GDM1 (cell line): Measurements from ENCODE around the gene OR1A2.
"Not testable (repeated sequence)": the region's sequence is repeated elsewhere in the genome, so short reads cannot be mapped to it uniquely, and the experiment has no call there.

Source experiments
- DNase-seq: peaks from one replicate; lab custom pipeline; 2025; lab: John Stamatoyannopoulos, UW

Gene OR1A2, protein sequence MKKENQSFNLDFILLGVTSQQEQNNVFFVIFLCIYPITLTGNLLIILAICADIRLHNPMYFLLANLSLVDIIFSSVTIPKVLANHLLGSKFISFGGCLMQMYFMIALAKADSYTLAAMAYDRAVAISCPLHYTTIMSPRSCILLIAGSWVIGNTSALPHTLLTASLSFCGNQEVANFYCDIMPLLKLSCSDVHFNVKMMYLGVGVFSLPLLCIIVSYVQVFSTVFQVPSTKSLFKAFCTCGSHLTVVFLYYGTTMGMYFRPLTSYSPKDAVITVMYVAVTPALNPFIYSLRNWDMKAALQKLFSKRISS

DNA sequence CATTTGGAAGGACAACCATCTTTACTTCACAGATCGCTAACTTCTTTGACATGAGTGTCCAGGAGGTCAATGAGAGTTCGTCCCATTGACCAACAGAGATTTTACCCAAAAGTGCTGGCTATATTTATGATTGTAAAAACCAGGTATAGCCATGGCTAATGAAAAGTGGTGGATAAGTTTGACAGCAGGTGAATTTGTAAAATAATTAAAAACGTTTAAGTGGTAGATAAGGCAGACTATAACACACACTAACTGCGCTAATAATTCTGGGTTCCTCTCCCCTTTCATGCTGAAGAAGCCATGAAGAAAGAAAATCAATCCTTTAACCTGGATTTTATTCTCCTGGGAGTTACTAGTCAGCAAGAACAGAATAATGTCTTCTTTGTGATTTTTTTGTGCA lies at the start of gene OR1A2:
Gene OR1A2, plus strand, starts transcription at position 301 of the 400 bp plus-strand sequence. Its CDS starts 0 bp downstream, at position 301.
- no peak for DNase-seq

DNA sequence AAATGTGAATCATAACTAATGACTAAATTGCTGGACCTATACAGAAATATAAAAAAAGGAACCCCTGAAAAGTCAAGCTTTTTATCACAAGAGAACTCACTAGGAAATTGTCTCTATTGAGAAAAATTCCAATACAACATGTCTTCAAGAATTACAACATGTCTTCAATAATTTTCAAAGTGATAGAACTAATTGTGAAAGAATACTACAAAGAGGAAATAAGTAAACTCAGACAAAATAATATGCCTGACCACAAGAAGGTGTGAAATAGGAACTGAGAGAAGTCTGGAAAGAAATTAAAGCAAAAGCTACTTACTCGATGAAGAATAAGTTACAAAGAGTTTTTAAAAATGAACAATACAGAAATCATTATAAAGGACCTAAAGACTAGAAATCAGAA lies 40.1 kb upstream of the OR1A2 start:
- no peak for DNase-seq

DNA sequence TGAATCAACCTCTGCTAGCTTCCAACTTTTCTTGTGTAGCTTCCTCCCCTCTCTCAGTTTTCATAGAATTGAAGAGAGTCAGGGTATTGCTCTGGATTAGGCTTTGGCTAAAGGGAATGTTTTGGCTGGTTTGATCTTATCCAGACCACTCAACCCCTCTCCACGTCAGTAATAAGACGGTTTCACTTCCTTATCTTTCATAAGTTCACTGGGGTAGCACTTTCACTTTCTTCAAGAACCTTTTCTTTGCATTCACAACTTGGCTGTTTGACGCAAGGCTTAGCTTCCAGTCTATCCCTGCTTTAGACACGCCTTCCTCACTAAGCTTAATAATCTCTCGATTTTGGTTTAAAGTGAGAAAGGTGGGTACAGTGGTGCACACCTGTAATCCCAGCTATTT lies 29.7 kb upstream of the OR1A2 start:
- DNase-seq, result no peak

DNA sequence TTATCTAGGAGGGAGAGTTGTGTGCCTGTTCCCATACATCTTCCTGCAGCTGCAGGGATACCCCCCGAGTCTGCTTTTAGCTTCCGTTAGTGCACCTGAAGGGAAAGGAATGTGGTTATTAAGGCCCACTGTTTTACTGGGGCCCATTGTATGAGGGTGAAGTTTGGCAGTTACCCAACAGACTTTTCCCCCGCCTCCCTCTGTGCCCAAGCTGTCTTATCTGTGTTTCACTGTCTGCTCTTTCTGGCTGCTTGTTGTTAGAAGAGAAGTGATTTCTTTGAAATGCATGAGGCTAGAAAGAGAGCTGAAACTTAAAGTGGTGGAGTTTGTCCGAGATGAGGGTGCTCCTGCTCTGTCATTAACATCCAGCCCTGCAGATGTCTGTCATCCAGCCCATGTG lies 7.4 kb upstream of the OR1A2 start:
- DNase-seq, result no peak

DNA sequence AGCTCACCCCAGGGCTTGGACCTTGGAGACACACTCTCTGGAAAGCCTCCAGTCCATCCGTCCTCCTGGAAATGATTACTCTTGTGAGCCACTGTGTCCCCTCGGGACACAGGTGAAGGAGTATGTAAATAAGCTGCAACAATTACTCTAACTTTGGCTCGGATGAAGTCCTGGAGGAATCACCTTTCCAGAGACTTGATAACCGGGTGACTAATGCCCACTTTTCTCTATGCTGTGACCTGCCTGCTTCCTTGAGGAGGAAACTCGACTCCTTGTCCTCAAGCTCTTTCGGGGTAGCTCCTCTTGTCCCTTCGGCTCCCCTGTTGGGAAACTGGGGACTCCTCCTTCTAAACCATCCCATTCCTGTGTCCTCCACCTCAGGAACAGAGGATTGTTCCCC lies 10.0 kb downstream of the OR1A2 start, which contains the start of gene OR1A1:
Gene OR1A1, plus strand, starts transcription at position 301 of the 400 bp plus-strand sequence. CDS start 7,954 bp downstream, outside the sequence.
- no peak for DNase-seq

DNA sequence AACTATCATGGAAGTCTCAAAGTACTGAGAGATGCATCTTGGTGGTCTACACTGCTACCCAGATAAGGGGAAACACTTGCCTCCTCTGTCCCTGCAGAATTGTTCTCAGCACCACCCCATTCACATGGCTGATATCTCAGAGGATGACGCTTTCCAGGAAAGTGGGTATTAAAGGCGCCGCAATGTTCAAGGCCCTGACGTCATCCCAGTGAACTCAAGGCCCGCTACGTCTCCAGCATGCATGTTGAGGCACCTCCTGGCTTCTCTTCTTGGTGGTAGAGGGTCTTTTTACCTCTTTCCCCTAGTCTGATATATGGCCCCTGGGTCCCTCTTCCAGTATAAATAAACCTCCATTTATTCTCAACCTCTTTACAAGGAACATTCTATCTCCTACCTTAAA lies 11.2 kb downstream of the OR1A2 start:
- no peak for DNase-seq

DNA sequence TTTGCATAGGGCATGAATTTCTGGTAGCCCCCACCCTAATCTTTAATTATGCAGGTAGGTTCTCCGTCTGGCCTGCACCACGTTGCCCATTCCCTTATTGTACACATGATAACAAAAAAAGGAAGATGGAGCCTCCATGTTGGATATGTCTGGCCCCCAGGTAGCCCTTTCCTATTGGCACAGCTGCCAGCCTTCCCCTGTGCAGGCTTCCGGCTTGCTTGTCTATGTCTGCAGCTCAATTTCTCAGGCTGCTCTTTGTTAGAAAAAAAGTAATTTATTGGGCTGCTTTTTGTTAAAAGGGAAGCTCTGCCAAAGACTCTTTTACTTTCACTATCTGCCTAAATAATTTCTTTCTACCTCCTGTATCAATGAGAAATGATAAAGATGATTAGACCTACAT lies 15.7 kb downstream of the OR1A2 start:
- DNase-seq, result no peak

DNA sequence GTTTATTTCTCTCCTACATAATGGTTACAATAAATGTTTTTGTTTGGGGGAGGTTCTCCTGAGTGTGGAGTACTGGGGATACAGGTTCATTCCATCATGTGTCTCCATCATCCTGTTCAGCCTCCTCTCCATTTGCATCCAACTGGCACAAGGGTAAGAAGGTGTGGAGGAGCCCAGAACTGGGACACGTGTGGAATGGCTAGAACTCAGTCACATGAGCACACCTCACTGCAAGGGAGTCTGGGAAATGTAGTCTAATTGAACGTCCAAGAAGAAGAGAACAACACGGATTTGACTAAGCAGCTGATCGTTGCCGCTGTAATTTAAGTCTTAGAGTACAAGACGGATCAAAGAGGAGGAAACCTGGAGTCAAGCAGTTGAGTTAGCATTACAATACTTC lies 16.3 kb downstream of the OR1A2 start:
- DNase-seq, result no peak

DNA sequence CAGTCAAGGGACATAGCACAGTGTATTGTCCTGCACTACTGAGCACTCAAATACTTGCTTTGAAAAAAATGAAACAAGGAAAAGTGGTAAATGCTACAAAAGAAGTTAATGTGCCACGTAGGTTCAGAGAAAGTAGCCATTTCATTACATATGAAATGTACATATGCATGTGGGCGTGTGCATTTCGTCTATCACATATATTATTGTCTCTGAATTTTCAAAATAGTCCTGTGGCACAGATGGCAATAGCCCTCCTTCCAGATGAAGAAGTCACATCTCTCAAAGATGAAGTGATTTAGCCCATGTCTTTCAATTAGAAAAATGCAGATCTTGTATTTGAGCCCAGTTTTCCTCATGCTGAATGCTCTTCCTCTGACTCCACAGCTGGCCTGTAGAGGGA lies 22.7 kb downstream of the OR1A2 start:
- not testable (repeated sequence) for DNase-seq

DNA sequence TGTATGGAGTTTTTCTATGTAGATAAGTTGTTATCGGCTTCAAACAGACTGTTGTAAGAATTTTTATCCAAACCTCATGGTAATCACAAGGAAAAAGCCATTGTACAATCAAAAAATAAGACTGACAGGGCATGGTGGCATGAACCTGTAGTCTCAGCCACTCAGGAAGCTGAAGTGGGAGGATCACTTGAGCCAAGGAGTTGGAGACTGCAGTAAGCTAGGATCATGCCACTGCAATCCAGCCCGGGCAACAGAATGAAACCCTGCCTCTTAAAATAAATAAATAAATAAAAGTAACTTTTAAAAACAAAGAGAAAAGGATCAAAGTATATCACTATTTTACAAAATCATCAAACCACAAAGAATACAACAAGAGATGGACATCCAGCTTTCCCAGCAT lies 24.5 kb downstream of the OR1A2 start:
- no peak for DNase-seq

DNA sequence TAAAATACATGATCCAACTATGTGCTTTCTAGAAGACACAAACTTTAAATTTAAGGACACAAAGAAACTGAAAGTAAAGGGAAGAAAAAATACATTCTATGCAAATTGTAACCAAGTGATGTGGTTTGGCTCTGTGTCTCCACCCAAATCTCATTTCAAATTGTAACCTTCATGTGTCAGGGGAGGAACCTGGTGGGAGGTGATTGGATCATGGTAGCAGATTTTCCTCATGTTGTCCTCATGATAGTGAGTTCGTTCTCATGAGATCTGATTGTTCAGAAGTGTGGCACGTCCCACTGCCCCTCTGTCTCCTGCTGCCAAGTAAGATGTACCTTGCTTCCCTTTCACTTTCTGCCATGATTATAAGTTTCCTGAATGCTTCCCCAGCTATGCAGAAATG lies 25.2 kb downstream of the OR1A2 start:
- DNase-seq, result no peak

DNA sequence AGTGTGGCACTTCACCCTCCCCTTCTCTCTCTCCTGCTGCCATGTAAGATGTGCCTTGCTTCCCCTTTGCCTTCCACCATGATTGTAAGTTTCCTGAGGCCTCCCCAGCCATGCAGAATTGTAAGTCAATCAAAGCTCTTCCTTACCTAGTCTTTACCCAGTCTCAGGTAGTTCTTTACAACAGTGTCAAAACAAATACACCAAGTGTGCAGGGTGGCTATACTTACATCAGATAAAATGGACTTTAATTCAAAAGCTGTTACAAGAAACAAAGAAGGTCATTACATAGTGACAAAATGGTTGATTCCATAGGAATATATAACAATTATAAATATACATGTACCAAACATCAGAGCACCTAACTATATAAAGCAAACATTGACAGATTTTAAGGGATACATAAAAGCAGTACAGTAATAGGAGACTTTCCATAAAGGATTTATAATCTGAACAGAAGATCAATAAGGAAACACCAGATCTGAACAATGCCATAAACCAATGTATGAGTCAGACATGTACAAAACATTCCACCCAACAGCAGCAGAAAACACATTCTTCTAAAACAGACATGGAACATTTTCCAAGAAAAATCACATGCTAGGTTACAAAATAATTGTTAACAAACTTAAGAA lies 27.5 kb downstream of the OR1A2 start:
- DNase-seq, result not testable (repeated sequence)

DNA sequence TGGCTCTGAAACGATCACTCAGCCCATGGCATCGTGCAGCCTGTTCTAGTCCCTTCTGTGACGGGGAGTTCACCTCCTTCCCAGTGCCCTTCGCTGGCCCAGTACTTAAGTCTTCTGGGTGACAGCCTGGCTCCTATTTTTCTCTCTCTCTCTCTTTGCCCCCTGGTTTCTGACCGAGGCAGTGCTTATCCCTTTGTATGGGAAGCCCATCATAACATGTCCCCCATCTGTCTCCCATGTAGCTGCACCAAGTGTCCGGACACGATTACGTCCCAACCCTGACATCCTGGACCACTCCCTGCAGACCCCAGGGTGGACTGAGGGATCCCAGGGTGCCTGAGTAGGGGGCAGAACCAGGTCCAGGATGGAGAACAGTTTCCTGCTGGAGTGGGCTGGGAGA lies 35.0 kb downstream of the OR1A2 start:
- not testable (repeated sequence) for DNase-seq

DNA sequence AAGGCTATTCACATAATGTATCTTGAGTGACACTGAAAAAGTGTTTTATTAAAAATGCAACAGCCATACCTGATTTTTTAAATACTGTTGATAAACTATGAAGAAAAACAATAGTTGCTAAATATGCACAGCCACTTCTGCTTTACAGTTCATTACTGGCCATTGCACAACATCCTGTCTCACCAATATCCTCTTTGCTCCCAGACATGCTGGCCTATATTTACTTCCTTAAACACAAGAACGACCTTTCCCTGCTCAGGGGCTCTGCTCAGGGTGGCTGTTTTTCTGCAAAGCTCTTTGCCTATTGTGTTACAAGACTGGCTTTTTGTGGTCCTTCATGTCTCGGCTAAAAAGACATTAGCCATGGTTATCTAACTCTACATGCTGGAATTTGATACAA lies 41.4 kb downstream of the OR1A2 start:
- DNase-seq, result peak; percentile 61

DNA sequence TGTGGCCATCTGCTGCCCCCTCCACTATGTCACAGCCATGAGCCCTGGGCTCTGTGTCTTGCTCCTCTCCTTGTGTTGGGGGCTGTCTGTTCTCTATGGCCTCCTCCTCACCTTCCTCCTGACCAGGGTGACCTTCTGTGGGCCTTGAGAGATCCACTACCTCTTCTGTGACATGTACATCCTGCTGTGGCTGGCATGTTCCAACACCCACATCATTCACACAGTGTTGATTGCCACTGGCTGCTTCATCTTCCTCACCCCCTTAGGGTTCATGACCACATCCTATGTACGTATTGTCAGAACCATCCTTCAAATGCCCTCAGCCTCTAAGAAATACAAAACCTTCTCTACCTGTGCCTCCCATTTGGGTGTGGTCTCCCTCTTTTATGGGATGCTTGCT lies 43.7 kb downstream of the OR1A2 start:
- DNase-seq, result not testable (repeated sequence)

DNA sequence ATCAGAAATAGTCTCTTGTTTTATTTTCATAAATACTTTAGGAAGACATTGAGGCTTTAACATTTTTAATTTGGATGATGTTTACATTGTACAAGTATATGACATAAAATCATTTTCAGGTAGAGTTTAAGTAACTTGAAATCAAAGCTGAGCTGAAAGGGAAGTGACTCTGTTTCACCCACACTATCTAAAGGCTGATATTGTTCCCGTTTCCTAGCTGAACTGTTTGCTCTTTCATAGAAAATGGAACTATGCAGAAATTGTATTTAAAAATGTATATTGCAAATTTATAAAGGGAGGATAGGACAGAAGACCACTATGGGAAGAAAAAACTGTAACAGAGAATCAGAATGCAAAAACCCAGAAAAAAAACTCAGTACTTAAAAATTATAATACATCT lies 47.5 kb downstream of the OR1A2 start:
- not testable (repeated sequence) for DNase-seq
